ENCODE data around the gene KIF14. TPM values are rescaled to one million over a fixed set of nuclear protein-coding genes. Genes with fewer than 3 reads are reported as not detected.

The KIF14 gene
- total RNA-seq (2012; rRNA removed) (4.7 and 10.8 TPM in 2 replicates), polyA plus RNA-seq (2012; rRNA removed) (1.9 and 2.3 TPM in 2 replicates), Bru-seq, nascent RNA (percentile 52 among the genes with signal in this experiment), BruChase-seq, experiment 1, labeled RNA remaining after a 6-hour chase (percentile 45 among the genes with signal in this experiment), BruChase-seq, experiment 2, labeled RNA remaining after a 2-hour chase (percentile 45 among the genes with signal in this experiment)
- 0.11 and 0.19 TPM in 2 replicates for polyA plus RNA-seq (2012; cell fraction: cytosol; rRNA removed)
- 0.14 and 0.96 TPM in 2 replicates for polyA plus RNA-seq (2012; cell fraction: nucleus; rRNA removed; ENCODE audit: low replicate concordance)
- long read RNA-seq: 0 reads

GRCh38 chr1:200620273-200621131, at the start of gene KIF14:
KIF14 (minus strand) TSS chr1:200620751; CDS start chr1:200618723, 2,028 bp downstream.
- H2BK5ac ChIP-seq (ENCODE audit: low read depth, low read length, poor library complexity, severe bottlenecking): peak within 1 kb of the TSS; percentile 69
- peak within 1 kb of the TSS; percentile 29; the same call in 1 of the 2 replicates for H3K23ac ChIP-seq (ENCODE audit: low read depth, low read length)
- H4K91ac ChIP-seq (ENCODE audit: insufficient read depth, low read depth, low read length): peak within 1 kb of the TSS; percentile 66; the same call in 1 of the 2 replicates
- H4K20me1 ChIP-seq (ENCODE audit: insufficient read depth, low read length): no peaks in the 10 kb centered on the region
- in situ Hi-C loops (cut with MboI; ENCODE audit: low sequenced_read_pairs) (loop anchor here (10.0 kb wide), 1 partner anchor 424 kb away; no protein-coding TSS in a partner anchor), intact Hi-C loops (cut with micrococcal nuclease) (loop anchor here (1.0 to 10.0 kb wide), 3 partner anchors 218 to 423 kb away; no protein-coding TSS in a partner anchor), dilution Hi-C loops (cut with HindIII; ENCODE audit: low sequenced_read_pairs, unreplicated experiment) (no loop called here)
- H2AK5ac ChIP-seq (ENCODE audit: low read depth, low read length): peak within 1 kb of the TSS; percentile 40; the same call in 1 of the 2 replicates
- peak within 1 kb of the TSS; percentile 75 to 77; a peak in 3 of 4 replicates for H4K8ac ChIP-seq (ENCODE audit: low read depth in 2 of 2, low read length in 2 of 2)
- peak within 1 kb of the TSS; percentile 45; the same call in 1 of the 3 replicates for H2BK15ac ChIP-seq (ENCODE audit: low read depth, low read length)
- H3K14ac ChIP-seq (replicated peaks; ENCODE audit: low read depth, low read length): peak within 1 kb of the TSS; percentile 43; the same call in 1 of the 2 replicates
- H2BK20ac ChIP-seq (ENCODE audit: low read depth, low read length): no peak within 1 kb of the TSS
- peak within 1 kb of the TSS; percentile 43; the same call in 1 of the 2 replicates for H2BK120ac ChIP-seq (ENCODE audit: low read depth, low read length)
- ChIA-PET CTCF (interaction anchor here (0.6 kb wide), 1 partner anchor 223 kb away, joined by 4 read pairs; no protein-coding TSS in a partner anchor), POLR2A (ENCODE audit: unreplicated experiment) (no interaction called here)
- H2AK9ac ChIP-seq (replicated peaks; ENCODE audit: low read depth, low read length, poor library complexity): peak within 1 kb of the TSS; percentile 96
- H3K4me3 ChIP-seq (ENCODE audit: insufficient read depth, low read depth, low read length): peak within 1 kb of the TSS; percentile 88
- no peak within 1 kb of the TSS for H3K18ac ChIP-seq (ENCODE audit: low read depth, low read length)
- peak within 1 kb of the TSS; percentile 65 for H3K4me2 ChIP-seq (ENCODE audit: low read depth, low read length)
- ATAC-seq (ENCODE audit: low read depth) (peak; percentile 100), DNase-seq (peak; percentile 82)
- WGBS, 2 experiments (ENCODE audit: extremely low coverage in 2 of 2, insufficient read length in 1 of 2): 0% methylated on average over 21 of the region's 59 CpGs; no CpG with 5 or more reads in 1 of the 2 experiments
- peak within 1 kb of the TSS; percentile 83; the same call in 1 of the 2 replicates for H3K56ac ChIP-seq (ENCODE audit: extremely low read depth, insufficient read depth, low read length)
- H3K4ac ChIP-seq (ENCODE audit: low read depth, low read length): peak within 1 kb of the TSS; percentile 70
- H3K9ac ChIP-seq (ENCODE audit: low read depth, low read length): peak within 1 kb of the TSS; percentile 56
- no peak within 1 kb of the TSS for H4K5ac ChIP-seq (ENCODE audit: low read depth, low read length)
- no peaks in the 10 kb centered on the region for H3K9me1 ChIP-seq (ENCODE audit: insufficient read depth, low read length)
- no peaks in the 10 kb centered on the region for H3K27me3 ChIP-seq (ENCODE audit: control insufficient read depth, insufficient read depth, low read length)
- H3K36me3 ChIP-seq (ENCODE audit: control insufficient read depth, insufficient read depth, low read length): no peaks in the 10 kb centered on the region
- peak within 1 kb of the TSS; percentile 73 for H3K27ac ChIP-seq (ENCODE audit: insufficient read depth, low read length)
- no TSS peak for BruUV-seq (replicated peaks)
- H3K4me1 ChIP-seq (ENCODE audit: control insufficient read depth, insufficient read depth, low read length): no peaks in the 10 kb centered on the region; the same call in 1 of the 2 replicates
- peaks cover 22 to 28% of the 10 kb centered on the region in 2 experiments for H3K79me1 ChIP-seq (ENCODE audit: low read depth in 1 of 2, low read length in 2 of 2)
- H2AFZ ChIP-seq (replicated peaks; ENCODE audit: low read length, poor library complexity): peak within 1 kb of the TSS; percentile 95
- H3K9me3 ChIP-seq (ENCODE audit: control insufficient read depth, insufficient read depth, low read length): no peaks in the 10 kb centered on the region
- TF ChIP-seq CHD1 (IDR thresholded peaks at IDR 0.05; ENCODE audit: low read depth, low read length): peak; percentile 63; the same call in 1 of the 2 replicates
- peak; percentile 61 for TF ChIP-seq MXI1 (IDR thresholded peaks at IDR 0.05; ENCODE audit: borderline replicate concordance, low read depth, low read length)
- no peak for TF ChIP-seq BHLHE40 (IDR thresholded peaks at IDR 0.05; ENCODE audit: low read depth, low read length)
- TF ChIP-seq RAD21 (IDR thresholded peaks at IDR 0.05; ENCODE audit: low read length): peak; percentile 13; the same call in 1 of the 2 replicates
- peak; percentile 80 for TF ChIP-seq POLR2A (IDR thresholded peaks at IDR 0.05; ENCODE audit: low read depth, low read length)
- TF ChIP-seq RFX5 (IDR thresholded peaks at IDR 0.05; ENCODE audit: low read depth, low read length): no peak
- no peak for TF ChIP-seq SMC3 (IDR thresholded peaks at IDR 0.05; ENCODE audit: low read depth, low read length)
- TF ChIP-seq MAZ (IDR thresholded peaks at IDR 0.05; ENCODE audit: borderline replicate concordance, low read depth, low read length): peak; percentile 89
- peak; percentile 16; the same call in 1 of the 2 replicates for TF ChIP-seq NFE2L2 (IDR thresholded peaks at IDR 0.05; ENCODE audit: low read depth, low read length)
- no peak for TF ChIP-seq USF2 (IDR thresholded peaks at IDR 0.05; ENCODE audit: low read depth, low read length)
- no peak for TF ChIP-seq CTCF (conservative IDR thresholded peaks at IDR 0.05; ENCODE audit: low read depth, low read length)
- TF ChIP-seq RCOR1 (IDR thresholded peaks at IDR 0.05; ENCODE audit: insufficient replicate concordance, low read length): no peak

All from IMR-90 (cell line).